AG04450 (cell line): Measurements from ENCODE around the gene RSPH4A. TPM values are rescaled to one million over a fixed set of nuclear protein-coding genes. Genes with fewer than 3 reads are reported as not detected.
A peak's percentile ranks its signal among the peaks of the same experiment; 100 is the strongest.

Experiments
- CTCF ChIA-PET: fragments of 300-600, 350-600 bp; formaldehyde crosslinking; extraction: SDS; loops from one replicate; lab custom pipeline; 2022; ENCODE audit warnings: antibody characterized with exemption, inconsistent platforms; lab: Charles Lee
- POLR2A ChIA-PET: fragments of 350-600 bp; formaldehyde crosslinking; extraction: SDS; loops from one replicate; lab custom pipeline; 2021; ENCODE audit warnings: antibody characterized with exemption, inconsistent platforms; lab: Yijun Ruan, JAX
- DNase-seq: peaks from one replicate; pipeline ENCODE4 v3.0.0-alpha.2; 2011; ENCODE audit warnings: low read depth, low spot score
- H3K27ac ChIP-seq: one replicate; pipeline ENCODE4 v1.5.1; 2012; ENCODE audit warnings: low read depth, low read length, control low read depth
- H3K27me3 ChIP-seq: one replicate; pipeline ENCODE4 v1.6.0; 2012; ENCODE audit warnings: low read length; ENCODE audit not compliant: control insufficient read depth, insufficient read depth
- H3K4me3 ChIP-seq: 2 replicates; pipeline ENCODE4 v1.5.1; 2011; ENCODE audit warnings: mild to moderate bottlenecking, low read depth, low read length, control low read depth
- H3K9me3 ChIP-seq: 2 replicates; pipeline ENCODE4 v1.5.1; 2012; ENCODE audit warnings: low read length; ENCODE audit not compliant: control insufficient read depth, insufficient read depth
- polyA plus RNA-seq: library from polyadenylated mRNA; depleted of rRNA; stranded (reverse); fragments of >200 nt; gene quantifications from 2 replicates; pipeline ENCODE4 v1.2.3, GENCODE V29; 2011
- TF ChIP-seq, protein P1 (sequence below): IDR thresholded peaks from 2 replicates; pipeline ENCODE4 v1.5.1; 2011; ENCODE audit warnings: low read depth, low read length, control low read depth, inconsistent platforms

RSPH4A gene
- polyA plus RNA-seq, 1 experiment: 0.09 TPM

DNA sequence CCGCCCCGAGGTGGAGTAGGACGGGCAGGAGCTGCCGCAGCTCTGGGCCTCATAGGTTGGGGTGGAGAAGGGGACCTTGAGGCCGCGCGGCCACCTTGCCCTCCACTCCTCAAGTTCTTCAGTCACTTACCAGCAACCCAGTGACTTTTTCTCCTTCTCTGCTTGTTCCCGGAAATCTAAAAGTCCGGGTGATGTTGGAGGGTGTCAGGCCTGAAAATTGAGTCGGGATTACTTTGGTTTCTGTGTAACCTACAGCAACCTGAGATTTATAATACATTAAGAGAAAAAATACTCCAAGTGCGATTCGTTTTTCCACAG is 44.6 kb upstream of the RSPH4A start:
- TF ChIP-seq, protein P1, sequence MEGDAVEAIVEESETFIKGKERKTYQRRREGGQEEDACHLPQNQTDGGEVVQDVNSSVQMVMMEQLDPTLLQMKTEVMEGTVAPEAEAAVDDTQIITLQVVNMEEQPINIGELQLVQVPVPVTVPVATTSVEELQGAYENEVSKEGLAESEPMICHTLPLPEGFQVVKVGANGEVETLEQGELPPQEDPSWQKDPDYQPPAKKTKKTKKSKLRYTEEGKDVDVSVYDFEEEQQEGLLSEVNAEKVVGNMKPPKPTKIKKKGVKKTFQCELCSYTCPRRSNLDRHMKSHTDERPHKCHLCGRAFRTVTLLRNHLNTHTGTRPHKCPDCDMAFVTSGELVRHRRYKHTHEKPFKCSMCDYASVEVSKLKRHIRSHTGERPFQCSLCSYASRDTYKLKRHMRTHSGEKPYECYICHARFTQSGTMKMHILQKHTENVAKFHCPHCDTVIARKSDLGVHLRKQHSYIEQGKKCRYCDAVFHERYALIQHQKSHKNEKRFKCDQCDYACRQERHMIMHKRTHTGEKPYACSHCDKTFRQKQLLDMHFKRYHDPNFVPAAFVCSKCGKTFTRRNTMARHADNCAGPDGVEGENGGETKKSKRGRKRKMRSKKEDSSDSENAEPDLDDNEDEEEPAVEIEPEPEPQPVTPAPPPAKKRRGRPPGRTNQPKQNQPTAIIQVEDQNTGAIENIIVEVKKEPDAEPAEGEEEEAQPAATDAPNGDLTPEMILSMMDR: no peak
- ChIA-PET CTCF (interaction anchor here (0.9 to 5.6 kb wide), 9 partner anchors 8 to 354 kb away, joined by 3 to 44 read pairs (median 8); partner anchors contain the start of genes CALHM4 and CALHM5), POLR2A (interaction anchor here (0.6 to 1.9 kb wide), 9 partner anchors 14 to 502 kb away, joined by 3 to 4 read pairs (median 3); partner anchors contain the start of gene CALHM5)
- Histone ChIP-seq H3K9me3 (no peaks in the 10 kb centered on the region), H3K4me3 (peak overlapping the region; percentile 87), H3K27ac (peak overlapping the region; percentile 79), H3K27me3 (no peaks in the 10 kb centered on the region)
- no peak for DNase-seq

DNA sequence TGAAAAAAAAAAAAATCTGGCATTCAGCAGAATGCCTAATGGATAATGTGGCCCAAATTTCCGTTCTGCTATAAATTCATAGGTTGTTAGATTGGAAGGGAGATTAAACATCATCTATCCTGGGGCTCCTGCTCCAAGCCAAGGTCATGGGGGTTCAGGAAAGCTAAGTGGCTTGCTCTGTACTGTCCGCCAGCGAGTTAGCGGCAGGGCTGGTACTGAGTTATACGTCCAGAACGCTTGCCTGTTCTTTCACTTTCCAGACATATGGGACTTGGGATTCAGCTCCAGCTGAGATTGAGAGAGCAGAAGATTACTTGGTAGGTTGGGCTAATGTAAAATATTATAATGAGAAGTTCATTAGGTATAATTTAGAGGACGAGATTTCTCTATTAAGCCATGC is 44.1 kb upstream of the RSPH4A start:
- no peaks in the 10 kb centered on the region for H3K9me3 ChIP-seq
- peak overlapping the region; percentile 87 for H3K4me3 ChIP-seq
- H3K27me3 ChIP-seq: no peaks in the 10 kb centered on the region
- no peak overlapping the region for H3K27ac ChIP-seq
- ChIA-PET POLR2A (interaction anchor here (0.9 to 1.6 kb wide), 2 partner anchors 16 to 34 kb away, joined by 3 read pairs; no protein-coding TSS in a partner anchor), CTCF (interaction anchor here (1.3 to 5.6 kb wide), 7 partner anchors 9 to 354 kb away, joined by 3 to 44 read pairs (median 19); no protein-coding TSS in a partner anchor)
- TF ChIP-seq, protein P1: no peak
- no peak for DNase-seq

GRCh38 chr6:116575227-116575626 is 41.1 kb upstream of the RSPH4A start:
- TF ChIP-seq, protein P1: no peak
- ChIA-PET CTCF (interaction anchor here (0.9 kb wide), 1 partner anchor 357 kb away, joined by 3 read pairs; no protein-coding TSS in a partner anchor), POLR2A (no interaction called here)
- H3K4me3 ChIP-seq: no peak overlapping the region
- H3K27me3 ChIP-seq: no peaks in the 10 kb centered on the region
- no peaks in the 10 kb centered on the region for H3K9me3 ChIP-seq
- no peak overlapping the region for H3K27ac ChIP-seq
- no peak for DNase-seq

DNA sequence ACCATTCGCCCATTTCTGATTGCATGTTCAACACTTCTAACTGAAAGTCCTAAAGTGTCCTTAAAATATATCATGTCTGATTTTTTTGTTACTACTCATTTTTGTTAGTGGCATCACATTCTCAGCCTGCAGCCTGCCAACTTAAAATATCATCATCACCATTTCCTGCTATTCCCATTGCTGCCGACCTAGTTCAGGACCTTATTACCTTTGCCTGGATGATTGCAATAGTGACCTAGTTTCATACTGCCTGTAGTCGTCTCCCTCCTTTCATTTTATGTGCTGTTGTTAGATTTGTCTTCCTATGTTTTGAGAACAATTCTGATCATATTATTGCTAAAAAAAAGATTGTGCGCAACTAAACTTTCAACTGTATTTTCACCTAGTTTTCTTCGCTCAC is 38.8 kb upstream of the RSPH4A start:
- no peak for DNase-seq
- no peak overlapping the region for H3K4me3 ChIP-seq
- TF ChIP-seq, protein P1: no peak
- no peak overlapping the region for H3K27ac ChIP-seq
- POLR2A ChIA-PET: no interaction called here
- CTCF ChIA-PET: interaction anchor here (0.6 to 1.0 kb wide), 2 partner anchors 17 to 301 kb away, joined by 3 to 4 read pairs; no protein-coding TSS in a partner anchor
- H3K27me3 ChIP-seq: no peaks in the 10 kb centered on the region
- no peaks in the 10 kb centered on the region for H3K9me3 ChIP-seq

DNA sequence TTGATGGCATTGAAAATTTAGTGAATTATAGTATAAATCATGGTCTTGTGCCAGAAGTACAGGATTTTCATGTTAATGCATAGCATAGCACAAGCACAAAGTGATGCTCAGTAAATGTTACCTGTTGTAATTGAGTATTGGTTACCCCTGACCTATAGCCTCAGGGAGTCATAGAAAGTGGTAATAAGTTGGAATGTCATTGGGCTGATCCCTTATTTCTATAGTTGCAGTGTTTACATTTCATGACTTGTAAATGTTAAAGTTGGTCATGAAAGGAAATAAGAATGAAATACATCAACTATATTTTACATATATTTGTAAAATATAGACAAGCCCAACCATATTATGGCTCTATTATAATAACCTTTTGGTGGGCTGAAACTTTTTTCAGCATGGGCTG is 37.9 kb upstream of the RSPH4A start:
- no peaks in the 10 kb centered on the region for H3K9me3 ChIP-seq
- no peak for DNase-seq
- POLR2A ChIA-PET: no interaction called here
- no peak overlapping the region for H3K27ac ChIP-seq
- H3K27me3 ChIP-seq: no peaks in the 10 kb centered on the region
- TF ChIP-seq, protein P1: no peak
- no peak overlapping the region for H3K4me3 ChIP-seq
- CTCF ChIA-PET: interaction anchor here (1.0 to 2.2 kb wide), 2 partner anchors 17 to 290 kb away, joined by 3 to 10 read pairs; no protein-coding TSS in a partner anchor
